NCI-H1694 treated with DMSO at 0.1 percent for 48 hours (cell line): ENCODE data around the gene COMMD1.
"Not testable (repeated sequence)": the region's sequence is repeated elsewhere in the genome, so short reads cannot be mapped to it uniquely, and the experiment has no call there.

ENCODE experiments used
- DNase-seq: peaks from one replicate; lab custom pipeline; 2025; lab: John Stamatoyannopoulos, UW

COMMD1 gene

DNA sequence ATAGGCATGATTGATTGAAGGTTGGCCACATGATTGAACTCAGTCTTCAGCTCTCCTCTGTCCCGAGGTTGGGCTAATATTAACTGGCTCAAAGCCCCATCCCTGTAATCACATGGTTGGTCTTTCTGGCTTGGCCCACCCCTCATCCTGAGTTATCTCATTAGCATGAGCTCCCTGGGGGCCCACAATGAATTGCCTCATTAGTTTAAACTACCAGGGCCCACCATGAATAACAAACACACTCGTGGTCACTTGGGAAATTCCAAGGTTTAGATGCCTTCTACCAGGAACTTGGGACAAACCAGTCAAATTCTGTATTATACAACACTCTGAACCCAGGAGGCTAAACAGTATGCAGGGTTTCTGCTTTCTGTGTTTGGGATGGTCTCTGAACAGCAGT is 168.8 kb downstream of the COMMD1 start:
- DNase-seq: no peak

DNA sequence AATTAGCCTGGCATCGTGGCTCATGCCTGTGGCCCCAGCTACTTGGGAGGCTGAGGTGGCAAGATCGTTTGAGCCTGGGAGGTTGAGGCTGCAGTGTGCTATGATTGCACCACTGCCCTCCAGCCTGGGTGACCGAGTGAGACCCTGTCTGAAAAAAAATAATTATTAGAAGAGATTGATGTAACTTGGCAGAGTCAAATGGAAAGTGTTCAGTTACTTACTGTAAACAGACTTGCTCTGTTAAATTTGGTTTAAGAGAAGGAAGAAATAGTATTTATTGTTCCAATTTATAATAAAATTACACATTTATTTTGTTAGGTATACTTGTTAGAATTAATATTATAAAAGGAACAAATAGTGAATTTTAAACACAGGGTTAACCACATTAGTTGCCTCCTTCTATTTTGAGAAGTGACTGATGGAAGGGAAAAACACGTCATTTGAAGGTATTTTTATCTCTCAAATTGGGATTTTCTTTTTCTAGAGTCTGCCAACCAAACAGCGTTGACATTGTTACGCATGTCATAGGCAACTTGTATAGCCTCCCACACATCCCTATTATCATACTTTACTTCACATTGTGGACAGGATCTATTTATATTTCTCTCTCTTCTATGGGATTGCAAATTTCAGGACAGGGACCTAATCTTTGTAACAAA is 171.6 kb downstream of the COMMD1 start:
- no peak for DNase-seq

GRCh38 chr2:62084801-62085200 is 179.3 kb downstream of the COMMD1 start:
- DNase-seq: no peak

- no peak for DNase-seq
Measured at GRCh38 chr2:62089658-62090057, 184.2 kb downstream of the COMMD1 start.

- no peak for DNase-seq
Measured at GRCh38 chr2:62091471-62091870, 186.0 kb downstream of the COMMD1 start.

- DNase-seq: no peak
Measured at GRCh38 chr2:62099050-62099449, 193.6 kb downstream of the COMMD1 start.

GRCh38 chr2:62099523-62100175 is 194.2 kb downstream of the COMMD1 start:
- DNase-seq: no peak

DNA sequence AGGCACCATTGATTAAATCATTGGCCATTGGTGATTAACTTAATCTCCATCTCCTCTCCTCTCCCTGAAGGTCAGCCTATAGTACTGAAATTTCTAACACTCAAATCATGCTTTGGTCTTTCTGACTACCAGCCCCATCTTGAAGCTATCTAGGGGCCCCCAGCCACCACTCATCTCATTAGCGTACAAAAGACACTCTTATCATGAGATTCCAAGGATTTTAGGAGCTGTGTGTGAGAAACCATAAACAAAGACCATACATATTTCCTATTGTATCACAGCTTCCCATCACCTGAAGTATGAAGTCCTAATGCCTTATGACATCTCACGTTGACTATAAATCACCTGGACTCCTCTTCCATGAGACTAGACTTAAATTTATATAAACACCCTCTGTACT is 196.4 kb downstream of the COMMD1 start:
- no peak for DNase-seq

DNA sequence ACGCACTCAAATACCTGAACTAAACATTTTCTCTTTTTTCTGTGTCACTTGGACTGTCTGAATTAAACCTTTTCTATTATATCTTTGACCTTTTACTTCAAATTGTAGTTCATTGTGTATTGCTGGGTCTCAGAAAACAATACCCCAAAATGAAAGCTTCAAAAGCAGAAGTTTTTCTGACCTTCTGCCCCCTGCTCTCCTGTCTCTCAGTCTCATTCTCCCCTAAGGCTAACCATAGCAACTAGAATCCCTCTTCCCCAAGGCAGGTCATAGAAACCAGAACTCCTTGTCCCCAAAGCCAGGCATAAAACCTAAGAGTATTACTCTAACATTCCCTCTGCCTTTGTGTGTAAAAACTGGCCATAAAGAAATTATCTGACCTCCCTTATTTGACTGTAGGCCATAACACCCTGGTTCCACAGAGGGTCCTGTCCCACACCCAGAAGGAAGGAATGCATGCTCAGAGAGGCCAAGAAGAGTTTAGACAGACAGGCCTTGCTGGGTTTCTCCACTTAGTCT is 197.0 kb downstream of the COMMD1 start:
- DNase-seq: no peak

- DNase-seq: no peak
Measured at GRCh38 chr2:62109554-62109953, 204.1 kb downstream of the COMMD1 start.

DNA sequence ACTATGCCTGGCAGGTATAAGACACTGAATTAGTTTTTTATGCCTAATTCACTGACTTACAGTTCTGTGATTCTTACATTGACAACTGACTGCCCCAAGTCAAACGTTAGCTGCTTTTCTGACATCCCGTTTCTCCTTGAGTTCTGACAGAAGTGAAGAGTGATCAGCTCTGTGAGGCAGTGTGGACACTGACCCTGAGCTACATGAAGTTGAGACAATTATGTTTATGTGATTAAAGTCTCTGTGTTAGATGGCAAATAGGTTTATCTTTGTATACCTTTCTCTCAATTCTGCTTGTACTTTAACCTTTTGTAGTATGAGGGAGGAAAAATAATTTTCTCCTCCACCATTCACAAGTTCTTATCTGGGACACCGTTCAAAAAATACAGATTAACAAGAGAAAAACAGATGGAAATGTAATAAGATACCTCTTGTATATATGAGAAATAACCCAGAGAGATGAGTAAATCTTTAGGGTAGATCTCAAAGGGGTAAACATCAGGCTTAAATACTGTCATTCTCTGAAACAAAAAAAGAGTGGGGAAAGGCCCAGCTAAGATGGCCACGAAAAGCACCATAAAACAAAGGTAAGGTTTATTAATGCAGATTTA is 205.0 kb downstream of the COMMD1 start:
- no peak for DNase-seq

GRCh38 chr2:62112179-62112578 is 206.7 kb downstream of the COMMD1 start:
- DNase-seq: no peak

DNA sequence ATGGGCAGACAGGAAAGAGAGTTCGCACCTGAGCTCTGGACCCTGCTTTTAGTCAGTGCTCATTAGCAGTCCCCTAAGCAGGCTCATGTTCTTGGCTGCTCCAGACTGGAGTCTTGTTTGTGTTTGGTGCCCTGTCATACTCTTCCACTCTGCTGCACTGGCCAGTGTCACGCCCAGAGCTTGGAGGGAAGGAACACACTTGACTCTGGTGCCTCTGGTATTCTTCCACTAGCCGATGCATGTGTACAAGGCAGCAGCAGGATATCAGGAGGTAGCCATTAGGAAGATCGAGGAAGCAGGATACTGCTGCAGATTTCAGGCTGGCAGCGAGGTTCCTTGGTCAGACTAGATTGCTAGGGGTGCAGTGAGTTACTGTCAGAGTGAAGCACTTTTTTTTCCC is 209.1 kb downstream of the COMMD1 start:
- no peak for DNase-seq

- no peak for DNase-seq
Measured at GRCh38 chr2:62116983-62117382, 211.5 kb downstream of the COMMD1 start.

DNA sequence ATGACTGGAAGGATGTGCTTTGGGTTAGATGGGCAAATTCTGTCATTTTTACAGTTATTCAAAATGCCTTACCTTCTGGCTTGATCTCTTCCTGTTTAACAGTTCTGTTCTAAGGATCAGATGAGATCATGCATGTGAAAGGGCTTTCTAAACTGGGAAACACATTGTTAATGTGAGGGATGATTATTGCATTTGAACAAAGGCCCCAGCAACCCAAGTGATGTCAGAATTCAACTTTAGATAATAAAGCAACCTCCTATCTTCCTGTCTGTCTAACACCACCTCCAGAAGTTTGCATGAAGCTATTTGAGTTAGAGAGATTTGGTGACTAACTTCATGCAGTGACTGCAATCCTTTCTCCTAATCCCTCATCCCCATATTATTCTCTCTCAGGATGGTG is 212.7 kb downstream of the COMMD1 start:
- no peak for DNase-seq

DNA sequence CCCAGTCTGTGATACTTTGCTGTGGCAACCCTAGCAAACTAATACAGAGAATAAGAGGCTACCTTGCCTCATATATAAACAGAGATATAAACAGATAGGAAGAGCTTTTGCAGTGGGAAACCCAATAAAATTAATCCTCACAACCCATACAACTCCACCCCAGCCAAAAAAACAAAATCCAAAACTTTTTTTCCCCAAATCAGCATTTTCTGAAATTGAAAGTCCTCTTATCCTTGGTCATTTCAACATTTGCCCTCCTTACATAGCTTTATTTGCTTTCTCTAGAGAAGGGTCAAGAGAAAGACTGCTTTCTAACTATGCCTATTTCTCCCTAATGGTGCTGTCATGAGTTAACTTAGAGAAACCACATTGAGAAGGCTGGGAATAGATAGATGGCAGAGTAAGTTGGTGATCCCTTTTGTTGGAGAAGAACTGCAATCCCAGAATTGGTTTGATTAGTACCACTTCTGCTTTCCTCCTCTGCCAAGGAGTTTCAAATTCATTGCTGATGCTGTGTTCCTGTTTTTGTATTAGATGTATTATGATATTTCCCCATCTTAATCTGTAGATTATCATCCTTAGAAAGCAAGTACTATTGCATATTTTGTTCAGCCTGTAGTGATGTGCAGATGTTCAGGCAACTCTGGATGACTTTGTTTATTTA is 214.0 kb downstream of the COMMD1 start:
- DNase-seq: no peak

- DNase-seq: not testable (repeated sequence)
Measured at GRCh38 chr2:62126239-62126638, 220.8 kb downstream of the COMMD1 start.

DNA sequence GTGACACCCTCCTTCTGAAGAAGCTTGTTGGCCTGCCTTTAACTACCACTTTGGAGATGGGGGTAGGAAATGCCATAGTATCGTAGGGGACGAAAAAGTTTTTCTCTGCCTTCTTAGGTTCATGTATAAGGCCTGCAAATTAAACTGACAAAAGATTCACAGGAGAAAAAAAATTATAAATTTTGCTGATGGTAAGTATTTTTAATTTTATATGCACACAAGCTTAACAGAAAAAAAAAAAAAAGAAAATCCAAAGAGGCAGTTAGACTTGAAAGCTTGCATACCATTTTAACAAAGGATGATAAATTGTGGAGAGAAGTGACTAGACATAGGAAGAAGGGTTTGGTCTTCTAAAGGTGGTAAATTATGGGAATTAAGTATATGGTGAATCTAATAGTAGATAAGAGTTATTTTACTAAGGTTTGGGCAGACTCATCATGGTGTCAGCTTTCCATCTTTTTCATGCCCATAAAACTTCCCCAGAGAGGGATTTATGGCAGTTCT is 227.9 kb downstream of the COMMD1 start:
- no peak for DNase-seq

GRCh38 chr2:62136956-62137830 is 231.7 kb downstream of the COMMD1 start:
- DNase-seq: no peak

- DNase-seq: no peak
Measured at GRCh38 chr2:62140426-62141141, 235.1 kb downstream of the COMMD1 start.
